COLO668 (cell line): ENCODE data around the gene GTF3C5.
"Not testable (repeated sequence)": the region's sequence is repeated elsewhere in the genome, so short reads cannot be mapped to it uniquely, and the experiment has no call there.

Experiments used
- DNase-seq: peaks from one replicate; lab custom pipeline; 2025; ENCODE audit not compliant: unreplicated experiment; lab: John Stamatoyannopoulos, UW

The GTF3C5 gene

GRCh38 chr9:132996526-132996925, 34.3 kb upstream of the GTF3C5 start:
- DNase-seq: no peak

DNA sequence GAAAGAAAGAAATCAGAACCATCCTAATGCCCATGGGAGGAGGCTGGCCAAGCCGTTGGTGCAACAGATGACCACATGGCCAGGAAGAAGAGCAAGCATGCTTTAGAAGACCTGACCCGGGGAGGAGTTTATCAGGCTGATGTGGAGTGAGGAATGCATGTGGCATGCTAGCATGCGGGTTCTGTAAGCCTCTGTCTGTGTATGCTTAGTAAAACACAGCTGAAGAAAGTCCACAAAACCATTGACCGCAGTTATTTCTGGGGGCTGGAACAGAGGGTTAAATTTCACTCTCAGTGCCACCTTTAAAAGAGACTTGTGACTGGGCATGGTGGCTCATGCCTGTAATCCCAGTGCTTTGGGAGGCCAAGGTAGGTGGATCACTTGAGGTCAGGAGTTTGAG, 33.2 kb upstream of the GTF3C5 start:
- DNase-seq: no peak

GRCh38 chr9:132998221-132998620, 32.6 kb upstream of the GTF3C5 start:
- not testable (repeated sequence) for DNase-seq

DNA sequence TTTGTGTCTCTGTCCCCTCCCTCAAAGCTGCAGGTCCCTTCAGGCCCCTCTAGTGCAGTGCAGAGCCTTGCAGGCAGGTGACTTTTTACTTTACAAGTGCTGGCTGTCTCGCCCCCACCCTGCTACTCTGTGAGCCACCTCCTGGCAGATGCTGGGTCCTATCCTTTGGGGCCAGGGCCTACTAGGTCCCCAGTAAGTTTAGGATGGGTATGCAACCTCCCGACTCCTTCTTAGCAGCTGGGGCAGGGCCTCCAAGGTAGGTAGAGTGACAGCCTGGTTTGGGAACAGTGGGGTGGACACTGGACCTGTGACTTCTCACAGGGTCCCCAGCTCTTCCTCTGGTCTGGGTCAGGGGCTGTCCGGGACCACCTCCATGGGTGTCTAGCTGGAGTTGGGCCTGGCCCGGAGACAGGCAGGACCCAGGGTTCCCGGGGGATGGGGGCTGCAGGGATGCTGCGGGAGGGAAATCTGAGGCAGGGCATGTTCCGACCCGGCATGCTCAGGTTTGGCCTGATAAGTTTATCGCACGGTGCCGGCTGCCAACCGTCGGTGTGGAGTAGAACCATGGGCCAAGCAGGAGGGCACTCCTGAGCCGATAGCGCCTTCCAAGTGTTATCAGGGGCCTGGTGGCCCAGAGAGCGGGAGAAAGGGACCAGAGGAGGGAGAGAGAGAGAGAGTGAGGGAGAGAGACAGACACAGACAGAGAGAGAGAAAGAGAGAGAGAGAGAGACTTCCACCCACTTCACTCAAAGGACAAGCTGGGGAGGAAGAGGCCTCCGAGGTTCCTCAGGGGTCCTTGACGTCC, 31.8 kb upstream of the GTF3C5 start:
- DNase-seq: no peak

DNA sequence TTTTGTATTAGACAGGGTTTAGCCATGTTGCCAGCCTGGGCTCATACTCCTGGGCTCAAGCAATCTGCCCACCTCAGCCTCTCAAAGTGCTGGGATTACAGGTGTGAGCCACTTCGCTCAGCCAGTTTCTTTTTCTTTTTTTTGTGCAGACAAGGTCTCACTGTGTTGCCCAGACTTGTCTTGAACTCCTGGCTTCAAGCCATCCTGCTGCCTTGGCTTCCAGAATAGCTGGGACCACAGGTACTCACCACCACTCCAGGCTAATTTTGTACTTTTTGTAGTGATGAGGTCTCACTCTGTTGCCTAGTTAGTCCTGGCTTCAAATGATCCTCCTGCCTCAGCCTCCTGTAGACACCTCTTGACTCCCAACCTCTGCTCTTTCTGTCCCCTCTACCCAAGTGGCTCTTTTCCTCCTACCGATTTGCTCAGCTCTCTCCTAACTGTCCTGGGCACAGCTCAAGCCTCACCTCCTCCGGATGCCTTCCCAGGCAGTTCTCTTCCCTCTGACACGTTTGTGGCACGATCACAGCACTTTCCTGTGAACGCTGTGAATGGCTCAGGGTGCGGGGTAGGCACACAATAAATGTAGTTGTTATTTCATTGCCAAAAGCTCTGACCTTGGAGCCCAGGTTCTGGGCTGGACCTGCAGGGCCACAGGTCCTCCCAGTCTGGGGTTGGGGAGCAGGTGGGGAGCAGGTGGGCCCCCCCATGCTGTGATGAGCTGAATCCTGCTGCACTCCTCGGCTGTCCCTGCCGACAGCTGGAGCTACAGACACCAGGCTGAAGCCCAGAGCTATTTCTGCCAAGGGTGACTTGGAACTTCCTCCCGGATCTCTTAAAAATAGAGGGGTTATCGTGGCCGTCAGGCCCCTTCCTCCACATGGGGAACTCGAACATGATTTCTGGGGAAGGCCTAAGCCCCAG, 28.4 kb upstream of the GTF3C5 start:
- no peak for DNase-seq

GRCh38 chr9:133003071-133003461, 27.7 kb upstream of the GTF3C5 start:
- DNase-seq: no peak

GRCh38 chr9:133003671-133004090, 27.1 kb upstream of the GTF3C5 start:
- DNase-seq: no peak

- DNase-seq: no peak
Observed at GRCh38 chr9:133004091-133004998, 26.5 kb upstream of the GTF3C5 start.

GRCh38 chr9:133004999-133005760, 25.6 kb upstream of the GTF3C5 start:
- no peak for DNase-seq

GRCh38 chr9:133005957-133006356, 24.8 kb upstream of the GTF3C5 start:
- DNase-seq: no peak

DNA sequence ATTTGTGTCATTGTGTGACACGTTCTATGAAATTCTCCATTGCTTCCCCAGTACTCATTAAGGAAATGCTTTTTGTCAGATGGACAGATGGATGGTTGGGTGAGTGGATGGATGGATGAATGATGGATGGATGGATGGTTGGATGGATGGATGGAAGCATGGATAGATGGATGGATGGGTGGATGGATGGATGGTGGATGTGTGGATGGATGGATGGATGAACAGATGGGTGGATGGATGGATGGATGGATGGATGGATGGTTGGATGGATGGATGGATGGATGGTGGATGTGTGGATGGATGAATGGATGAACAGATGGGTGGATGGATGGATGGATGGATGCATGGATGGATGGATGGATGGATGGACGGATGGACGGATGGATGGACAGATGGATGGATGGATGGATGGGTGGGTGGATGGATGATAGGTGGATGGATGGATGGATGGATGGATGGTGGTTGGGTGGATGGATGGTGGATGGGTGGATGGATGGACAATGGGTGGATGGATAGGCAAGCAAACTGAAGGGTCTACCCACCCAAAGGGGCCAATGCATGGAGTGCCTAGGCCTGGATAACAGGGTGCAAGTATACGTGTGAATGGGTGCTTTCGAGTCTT, 24.0 kb upstream of the GTF3C5 start:
- no peak for DNase-seq

- no peak for DNase-seq
Observed at GRCh38 chr9:133008406-133008805, 22.4 kb upstream of the GTF3C5 start.

GRCh38 chr9:133008824-133009223, 22.0 kb upstream of the GTF3C5 start:
- no peak for DNase-seq

DNA sequence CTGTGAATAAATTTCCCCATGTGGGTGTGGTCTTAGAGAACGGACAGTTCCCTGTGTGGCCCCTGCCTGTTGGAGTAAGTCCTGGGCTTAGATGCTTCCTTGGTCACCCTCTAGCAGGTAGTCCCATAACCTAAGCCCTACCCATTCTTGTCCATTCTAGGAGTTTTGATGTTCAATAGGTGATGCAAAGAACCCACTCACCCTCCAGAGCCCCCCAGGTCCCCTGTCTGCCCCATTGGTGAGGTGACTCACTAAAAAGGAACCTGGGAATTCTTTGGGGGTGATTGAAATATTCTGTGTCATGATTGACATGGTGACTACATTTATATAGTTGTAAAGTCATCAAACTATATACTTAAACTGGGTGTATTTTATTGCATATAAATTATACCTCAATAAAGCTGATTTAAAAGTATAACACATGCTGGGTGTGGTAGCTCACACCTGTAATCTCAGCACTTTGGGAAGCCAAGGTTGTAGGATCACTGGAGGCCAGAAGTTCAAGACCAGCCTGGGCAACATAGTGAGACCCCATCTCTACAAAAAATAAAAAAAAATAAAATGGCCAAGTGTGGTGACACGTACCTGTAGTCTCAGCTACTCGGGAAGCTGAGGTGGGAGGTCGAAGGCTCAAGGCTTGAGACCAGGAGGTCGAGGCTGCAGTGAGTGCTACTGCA, 20.8 kb upstream of the GTF3C5 start:
- no peak for DNase-seq

GRCh38 chr9:133014696-133015095, 16.1 kb upstream of the GTF3C5 start:
- no peak for DNase-seq

DNA sequence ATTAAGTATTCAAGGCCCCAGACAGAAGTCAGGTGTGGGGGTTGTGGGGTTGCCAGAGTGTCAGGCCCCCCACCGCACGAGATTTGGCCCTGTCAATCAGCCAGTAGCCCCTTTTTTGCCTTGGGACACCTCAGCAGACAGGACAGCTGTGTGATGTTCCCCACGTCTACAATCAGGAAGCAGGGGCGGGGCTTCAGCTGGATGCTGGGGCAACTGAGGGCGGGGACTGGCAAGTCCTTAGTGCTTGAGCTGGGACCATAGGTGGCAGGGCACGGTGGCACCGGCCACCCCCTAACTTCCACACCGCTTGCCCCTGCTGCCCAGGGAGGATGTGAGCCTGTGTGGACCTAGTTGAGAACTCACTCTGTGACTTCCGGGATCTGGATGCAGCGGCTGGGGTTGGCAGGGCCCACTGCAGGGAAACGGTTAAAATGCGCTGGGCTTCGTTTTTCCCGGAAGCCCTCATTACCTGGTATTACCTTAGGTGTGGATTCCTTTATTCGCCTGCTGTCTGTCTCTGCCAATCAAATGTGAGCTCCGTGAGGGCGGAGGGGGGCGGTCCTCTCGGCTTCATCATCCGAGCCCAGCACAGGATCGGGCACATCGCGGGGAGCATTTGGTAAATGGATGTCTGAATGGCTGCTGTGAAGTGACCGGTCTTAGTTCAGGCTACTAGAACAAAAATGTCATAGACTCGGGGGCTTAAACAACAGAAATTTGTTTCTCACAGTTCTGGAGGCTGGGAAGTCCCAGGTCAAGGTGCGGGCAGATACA, 7.5 kb upstream of the GTF3C5 start:
- DNase-seq: peak; percentile 38

GRCh38 chr9:133026426-133026825, 4.4 kb upstream of the GTF3C5 start:
- DNase-seq: no peak

DNA sequence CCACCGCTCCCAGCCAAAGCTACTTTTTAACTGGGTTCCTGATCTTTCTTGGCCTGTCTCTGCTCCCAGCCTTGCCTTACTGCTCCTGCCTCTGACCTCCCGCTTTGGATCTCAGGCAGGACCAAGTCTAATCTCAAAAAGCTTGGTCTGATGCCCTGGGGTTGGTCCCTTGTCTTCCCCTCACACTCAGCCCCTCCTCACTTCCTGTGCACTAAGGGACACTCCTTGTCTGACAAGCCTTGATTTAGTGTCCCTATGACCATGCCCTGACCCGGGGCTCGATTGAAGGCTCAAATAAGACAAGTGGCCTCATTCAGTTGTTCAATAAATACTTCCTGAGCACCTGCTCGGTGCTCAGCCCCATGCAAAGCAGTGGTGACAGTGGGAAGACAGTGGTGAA, 3.7 kb upstream of the GTF3C5 start:
- no peak for DNase-seq

DNA sequence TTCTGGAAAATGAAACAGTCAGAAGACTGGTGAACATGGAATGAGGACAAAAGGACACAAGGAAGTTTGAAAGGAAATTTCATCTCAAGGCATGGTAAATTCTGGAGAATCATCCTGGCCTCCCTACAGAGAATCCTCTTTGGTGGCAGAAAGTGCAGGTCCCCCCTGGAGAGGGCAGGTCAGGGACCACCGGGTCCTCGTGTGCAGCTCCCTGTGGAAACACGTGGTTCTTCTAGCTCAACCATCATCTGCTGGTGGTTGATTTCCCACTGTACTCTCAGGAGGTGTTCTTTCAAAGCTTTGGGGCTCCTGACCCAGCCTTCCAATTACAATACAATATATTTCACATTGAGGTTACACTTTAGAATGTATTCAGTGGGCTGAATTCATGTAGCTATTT, 2.6 kb upstream of the GTF3C5 start:
- DNase-seq: no peak
